ENCODE measurements around the gene CCDC6. TPM values are rescaled to one million over a fixed set of nuclear protein-coding genes. Genes with fewer than 3 reads are reported as not detected.

CCDC6 gene
- total RNA-seq, 4 donors from 2014 or later: 59.3 to 79.3 (median 64.8) TPM

- 85 to 92% methylated on average over 4 of the region's 4 CpGs for WGBS, 2 donors
Measured at GRCh38 chr10:59891936-59892335, 14.4 kb downstream of the CCDC6 start.

GRCh38 chr10:59891349-59891748 lies 15.0 kb downstream of the CCDC6 start:
- H3K4me3 ChIP-seq (replicated peaks in 1 of 3): no peak overlapping the region
- intact Hi-C loops (cut with DNase I): no loop called here
- WGBS, 2 donors: 78 to 84% methylated on average over 3 of the region's 3 CpGs
- peaks cover 36 to 55% of the 10 kb centered on the region in 2 donors for H3K4me1 ChIP-seq
- no peak overlapping the region for H3K27ac ChIP-seq
- no peaks in the 10 kb centered on the region for H3K9me3 ChIP-seq
- no peaks in the 10 kb centered on the region for H3K27me3 ChIP-seq
- DNase-seq: no peak
- TF ChIP-seq CTCF (IDR thresholded peaks at IDR 0.05): no peak
- no peak for TF ChIP-seq POLR2A (IDR thresholded peaks at IDR 0.05)
- H3K36me3 ChIP-seq: no peaks in the 10 kb centered on the region

More at GRCh38 chr10:59891936-59892335, 14.4 kb downstream of the CCDC6 start:
- Histone ChIP-seq H3K9me3 (no peaks in the 10 kb centered on the region), H3K27ac (peak overlapping the region in 1 of 3 donors; percentile 72), H3K36me3 (no peaks in the 10 kb centered on the region), H3K4me3 (replicated peaks in 1 of 3) (no peak overlapping the region), H3K27me3 (no peaks in the 10 kb centered on the region), H3K4me1 (peaks cover 41 to 56% of the 10 kb centered on the region in 2 donors)
- TF ChIP-seq CTCF (IDR thresholded peaks at IDR 0.05): no peak
- TF ChIP-seq POLR2A (IDR thresholded peaks at IDR 0.05): no peak
- DNase-seq: no peak
- intact Hi-C loops (cut with DNase I): no loop called here

GRCh38 chr10:59888781-59889435 lies 17.4 kb downstream of the CCDC6 start:
- WGBS, 2 donors: 89 to 91% methylated on average over 4 of the region's 4 CpGs
- Histone ChIP-seq H3K9me3 (no peaks in the 10 kb centered on the region), H3K27me3 (no peaks in the 10 kb centered on the region), H3K36me3 (no peaks in the 10 kb centered on the region), H3K27ac (no peak overlapping the region), H3K4me3 (replicated peaks in 1 of 3) (no peak overlapping the region), H3K4me1 (peaks cover 29 to 50% of the 10 kb centered on the region in 2 donors)
- TF ChIP-seq CTCF (IDR thresholded peaks at IDR 0.05) (no peak), POLR2A (IDR thresholded peaks at IDR 0.05) (no peak)
- DNase-seq: no peak
- intact Hi-C loops (cut with DNase I): no loop called here

GRCh38 chr10:59887972-59888640 lies 18.2 kb downstream of the CCDC6 start:
- Histone ChIP-seq H3K36me3 (no peaks in the 10 kb centered on the region), H3K4me1 (peaks cover 21 to 42% of the 10 kb centered on the region in 2 donors), H3K9me3 (no peaks in the 10 kb centered on the region), H3K4me3 (replicated peaks in 1 of 3) (no peak overlapping the region), H3K27ac (no peak overlapping the region), H3K27me3 (no peaks in the 10 kb centered on the region)
- WGBS, 2 donors: 76 to 81% methylated on average over 6 of the region's 6 CpGs
- no peak for DNase-seq
- intact Hi-C loops (cut with DNase I): no loop called here
- TF ChIP-seq CTCF (IDR thresholded peaks at IDR 0.05) (no peak), POLR2A (IDR thresholded peaks at IDR 0.05) (no peak)

GRCh38 chr10:59887006-59887405 lies 19.4 kb downstream of the CCDC6 start:
- no peak for DNase-seq
- Histone ChIP-seq H3K27ac (no peak overlapping the region), H3K4me3 (replicated peaks in 1 of 3) (no peak overlapping the region), H3K36me3 (no peaks in the 10 kb centered on the region), H3K9me3 (no peaks in the 10 kb centered on the region), H3K4me1 (peaks cover 19 to 35% of the 10 kb centered on the region in 2 donors), H3K27me3 (no peaks in the 10 kb centered on the region)
- TF ChIP-seq POLR2A (IDR thresholded peaks at IDR 0.05) (no peak), CTCF (IDR thresholded peaks at IDR 0.05) (no peak)
- intact Hi-C loops (cut with DNase I): no loop called here
- WGBS, 2 donors: 75 to 80% methylated on average over 5 of the region's 5 CpGs
